K562 (cell line): ENCODE data around the gene ZNF439. TPM values are rescaled to one million over a fixed set of nuclear protein-coding genes. Genes with fewer than 3 reads are reported as not detected.
A peak's percentile ranks its signal among the peaks of the same experiment; 100 is the strongest.

Experiments used
- ATAC-seq: fragments of 200-7000 bp; cut with Tn5 transposase; 3 replicates; pipeline ENCODE4 v1.9.1; 2020; ENCODE audit warnings: moderate library complexity
- BruUV-seq: library from RNA; stranded (reverse); fragments of 400-500 nt; replicated peaks from 2 replicates; lab custom pipeline; 2021; lab: Mats Ljungman, UMichigan
- CTCF ChIA-PET: fragments of 300-600 bp; formaldehyde crosslinking; extraction: SDS; loops from one replicate; lab custom pipeline; 2021; ENCODE audit warnings: low intra/inter-chr PET ratio; lab: Yijun Ruan, JAX
- POLR2A ChIA-PET: fragments of 300-600, 350-650 bp; sonication (Branson Sonifier 250); formaldehyde crosslinking; extraction: SDS; loops from one replicate; lab custom pipeline; 2021; ENCODE audit warnings: antibody characterized with exemption, inconsistent platforms; lab: Yijun Ruan, JAX
- DNase-seq, 4 experiments: peaks; one replicate each; pipeline versions ENCODE4 v3.0.0 to v3.0.0-alpha.2; 2011 to 2018; ENCODE audit warnings: low spot score in 3 of 4, mixed read lengths in 3 of 4; ENCODE audit errors: extremely low read depth in 1 of 4
- FAIRE-seq: peaks from 2 replicates; lab custom pipeline; 2011; peaks lifted over from hg19 to GRCh38; lab: Jason Lieb, UNC
- H2AFZ ChIP-seq: 2 replicates; pipeline ENCODE4 v1.6.0; 2011; ENCODE audit warnings: low read depth, low read length, control low read depth, inconsistent platforms
- H3K27ac ChIP-seq: fragments of 200-600 bp; 3 replicates; pipeline ENCODE4 v1.8.0; 2011; ENCODE audit warnings: low read depth, mild to moderate bottlenecking, control low read depth, inconsistent platforms, low read length, moderate library complexity, mixed read lengths; ENCODE audit errors: extremely low read depth
- H3K27me3 ChIP-seq, 2 experiments: fragments of 300-600 bp in 1 of 2; 2 replicates in 1 of 2; 3 replicates in 1 of 2; pipeline versions ENCODE4 v1.6.0 to v1.8.0; 2011; ENCODE audit warnings: inconsistent platforms in 2 of 2, low read length in 2 of 2, mild to moderate bottlenecking in 1 of 2, mixed read lengths in 1 of 2, moderate library complexity in 1 of 2; ENCODE audit not compliant: control insufficient read depth in 2 of 2, insufficient read depth in 2 of 2
- H3K36me3 ChIP-seq: fragments of 300-600 bp; 3 replicates; pipeline ENCODE4 v1.8.0; 2011; ENCODE audit warnings: mild to moderate bottlenecking, low read length, inconsistent platforms; ENCODE audit not compliant: control insufficient read depth, insufficient read depth
- H3K4me1 ChIP-seq, 2 experiments: fragments of 200-600 bp in 1 of 2; replicated peaks in 1 of 2; 2 replicates in 1 of 2; 3 replicates in 1 of 2; pipeline versions ENCODE4 v1.5.1 to v1.8.0; 2011; ENCODE audit warnings: inconsistent platforms in 2 of 2, low read length in 2 of 2, mild to moderate bottlenecking in 1 of 2, mixed read lengths in 1 of 2, moderate library complexity in 1 of 2; ENCODE audit not compliant: control insufficient read depth in 2 of 2, insufficient read depth in 2 of 2
- H3K4me2 ChIP-seq: 2 replicates; pipeline ENCODE4 v1.6.1; 2011; ENCODE audit warnings: low read length, control low read depth, inconsistent platforms, mixed read lengths; ENCODE audit not compliant: insufficient read depth
- H3K4me3 ChIP-seq: fragments of 200-600 bp; sonication (generic), shearing (Covaris generic); 2 replicates; pipeline ENCODE4 v1.5.1; 2016; ENCODE audit warnings: control low read depth, inconsistent platforms
- H3K79me2 ChIP-seq: fragments of 200-600 bp; 3 replicates; pipeline ENCODE4 v1.8.0; 2011; ENCODE audit warnings: low read length, inconsistent platforms; ENCODE audit not compliant: control insufficient read depth, insufficient read depth
- H3K9ac ChIP-seq, 2 experiments: 2 replicates each; pipeline versions ENCODE4 v1.6.0 to v1.6.1; 2011; ENCODE audit warnings: low read depth in 2 of 2, low read length in 2 of 2, control low read depth in 1 of 2, inconsistent platforms in 1 of 2, mild to moderate bottlenecking in 1 of 2, mixed read lengths in 1 of 2; ENCODE audit not compliant: insufficient read depth in 1 of 2
- H3K9me1 ChIP-seq: one replicate; pipeline ENCODE4 v1.6.0; 2011; ENCODE audit warnings: inconsistent platforms, mild to moderate bottlenecking, low read length, moderate library complexity; ENCODE audit not compliant: control insufficient read depth, insufficient read depth
- H3K9me3 ChIP-seq: replicated peaks from 2 replicates; pipeline ENCODE4 v1.5.1; 2011; ENCODE audit warnings: low read depth, low read length, inconsistent platforms; ENCODE audit not compliant: control insufficient read depth, insufficient read depth
- H4K20me1 ChIP-seq: replicated peaks from 2 replicates; pipeline ENCODE4 v1.6.1; 2011; ENCODE audit warnings: low read length, inconsistent platforms, mixed read lengths; ENCODE audit not compliant: control insufficient read depth, insufficient read depth
- CBX1 ChIP-seq: sonication (generic); IDR thresholded peaks from 2 replicates; pipeline ENCODE4 v1.6.1; 2016; ENCODE audit warnings: antibody characterized with exemption, low read depth, mild to moderate bottlenecking
- CBX3 ChIP-seq, 2 experiments: IDR thresholded peaks; 1 replicate in 1 of 2; 2 replicates in 1 of 2; pipeline ENCODE4 v1.6.1; 2012; ENCODE audit warnings: inconsistent platforms in 2 of 2, low read length in 2 of 2, borderline replicate concordance in 1 of 2, control low read depth in 1 of 2
- CBX5 ChIP-seq: IDR thresholded peaks from 2 replicates; pipeline ENCODE4 v1.6.1; 2014; ENCODE audit warnings: low read depth, borderline replicate concordance
- GTF2A2 ChIP-seq: IDR thresholded peaks from 2 replicates; pipeline ENCODE4 v1.6.1; 2016; ENCODE audit warnings: mild to moderate bottlenecking, missing genetic modification characterization, missing compliant biosample characterization
- MYBL2 ChIP-seq, 2 experiments: fragments of 450-650 bp in 1 of 2; sonication (generic) in 1 of 2; formaldehyde crosslinking in 1 of 2; IDR thresholded peaks; 2 replicates each; pipeline versions ENCODE4 v1.6.1 to v1.8.1; 2017 to 2022; ENCODE audit warnings: borderline replicate concordance in 1 of 2, inconsistent platforms in 1 of 2, low read depth in 1 of 2, mild to moderate bottlenecking in 1 of 2, missing genetic modification reagents in 1 of 2, moderate library complexity in 1 of 2
- NBN ChIP-seq: fragments of 450-650 bp; IDR thresholded peaks from 2 replicates; pipeline ENCODE4 v1.6.1; 2016; ENCODE audit warnings: low read depth, mild to moderate bottlenecking
- NFIC ChIP-seq: fragments of 450-650 bp; IDR thresholded peaks from 2 replicates; pipeline ENCODE4 v1.6.1; 2017; ENCODE audit warnings: mild to moderate bottlenecking, inconsistent platforms
- SOX6 ChIP-seq: fragments of 450-650 bp; IDR thresholded peaks from 2 replicates; pipeline ENCODE4 v1.6.1; 2014; ENCODE audit warnings: mild to moderate bottlenecking
- THRAP3 ChIP-seq: fragments of 450-650 bp; IDR thresholded peaks from 2 replicates; pipeline ENCODE4 v1.6.1; 2016; ENCODE audit warnings: mild to moderate bottlenecking, inconsistent platforms, borderline replicate concordance
- TRIM28 ChIP-seq: fragments of 450-650 bp; IDR thresholded peaks from 2 replicates; pipeline ENCODE4 v1.6.1; 2017
- XRCC3 ChIP-seq: fragments of 450-650 bp; IDR thresholded peaks from 2 replicates; pipeline ENCODE4 v1.6.1; 2017; ENCODE audit warnings: mild to moderate bottlenecking, moderate library complexity
- ZNF75A ChIP-seq: fragments of 450-650 bp; formaldehyde crosslinking; IDR thresholded peaks from 2 replicates; pipeline ENCODE4 v1.4.0; 2020; ENCODE audit warnings: mild to moderate bottlenecking
- WGBS: fragments of 100-300 bp; shearing (Covaris generic); methylation state at CpG from one replicate; pipeline ENCODE4 v1.1.6; 2016; ENCODE audit warnings: low coverage, mixed read lengths; ENCODE audit not compliant: insufficient coverage; ENCODE audit errors: missing lambda C conversion rate; 5-methylcytosine and 5-hydroxymethylcytosine counted together
- in situ Hi-C: fragments of 300-500 bp; cut with MboI; formaldehyde crosslinking; loops from 4 replicates; pipeline ENCODE4 v1.15.0; 2018; ENCODE audit warnings: inconsistent platforms, mixed read lengths
- intact Hi-C: fragments of 100-400 bp; cut with micrococcal nuclease; formaldehyde crosslinking; loops from 2 replicates; pipeline ENCODE4 v1.14.2; 2022
- polyA plus RNA-seq, 8 experiments: library from polyadenylated mRNA; depleted of rRNA in 4 of 8; stranded (reverse) in 5 of 8; unstranded in 3 of 8; fragments of >200 nt; fragmentation: Nextera tagmentation in 2 of 8; fragmentation: Illumina TruSeq in 1 of 8; extraction: Ambion mirVana in 2 of 8; extraction: Trizol in 1 of 8; gene quantifications; 2 replicates each; pipeline versions ENCODE4 v1.2.1 to v1.2.3, GENCODE V29; 2011 to 2014; ENCODE audit warnings: inconsistent platforms in 1 of 8, missing spikeins in 1 of 8
- total RNA-seq, 7 experiments: library from RNA; depleted of rRNA in 6 of 7; stranded (reverse); fragments of >200 nt in 6 of 7; fragmentation: Illumina TruSeq in 2 of 7; extraction: Trizol in 2 of 7; gene quantifications; 2 replicates each; pipeline versions ENCODE4 v1.2.1 to v1.2.3, GENCODE V29; 2011 to 2021; ENCODE audit warnings: low replicate concordance in 1 of 7
- TF ChIP-seq, protein P1 (sequence below): sonication (generic); formaldehyde crosslinking; IDR thresholded peaks from 2 replicates; pipeline ENCODE4 v1.8.0; 2023; ENCODE audit warnings: mild to moderate bottlenecking, missing genetic modification reagents
- TF ChIP-seq, protein P2 (sequence below): sonication (generic); formaldehyde crosslinking; IDR thresholded peaks from 2 replicates; pipeline ENCODE4 v1.8.1; 2023; ENCODE audit warnings: mild to moderate bottlenecking, missing genetic modification reagents
- TF ChIP-seq, protein P3 (sequence below): fragments of 450-650 bp; IDR thresholded peaks from 2 replicates; pipeline ENCODE4 v1.6.1; 2018; ENCODE audit warnings: mild to moderate bottlenecking, low read depth; ENCODE audit not compliant: partially characterized antibody

The ZNF439 gene
- total and polyA plus RNA-seq, 9 of the 15 experiments (the other 6 are each of a cell fraction or from before 2014, with no cell fraction given): 0.04 to 0.18 (median 0.10) TPM; not detected in 3

DNA sequence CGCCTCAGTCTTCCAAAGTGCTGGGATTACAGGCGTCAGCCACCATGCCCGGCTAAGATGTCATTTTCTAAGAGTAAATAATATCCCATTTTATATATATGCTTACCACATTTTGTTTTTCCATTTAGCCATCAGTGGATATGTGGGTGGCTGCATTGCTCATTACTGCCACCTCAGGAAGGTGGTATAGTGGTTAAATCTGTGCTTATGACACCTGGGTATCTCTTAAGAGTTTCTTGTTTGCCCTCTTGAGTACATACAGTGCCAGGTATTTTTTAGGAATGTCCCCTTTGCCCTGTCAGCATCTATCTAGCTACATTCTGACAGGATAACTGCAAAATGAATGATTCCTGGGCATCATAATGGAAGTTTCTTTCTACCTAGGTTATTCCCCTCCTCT, 53.7 kb downstream of the ZNF439 start (continued):
- TF ChIP-seq MYBL2 (IDR thresholded peaks at IDR 0.05; ENCODE audit: low read depth) (no peak), MYBL2 (CRISPR knock-in tag; IDR thresholded peaks at IDR 0.05; ENCODE audit: borderline replicate concordance) (no peak), CBX1 (no peak), GTF2A2 (tag) (no peak), NBN (no peak), THRAP3 (no peak), NFIC (no peak)
- TF ChIP-seq, protein P1, sequence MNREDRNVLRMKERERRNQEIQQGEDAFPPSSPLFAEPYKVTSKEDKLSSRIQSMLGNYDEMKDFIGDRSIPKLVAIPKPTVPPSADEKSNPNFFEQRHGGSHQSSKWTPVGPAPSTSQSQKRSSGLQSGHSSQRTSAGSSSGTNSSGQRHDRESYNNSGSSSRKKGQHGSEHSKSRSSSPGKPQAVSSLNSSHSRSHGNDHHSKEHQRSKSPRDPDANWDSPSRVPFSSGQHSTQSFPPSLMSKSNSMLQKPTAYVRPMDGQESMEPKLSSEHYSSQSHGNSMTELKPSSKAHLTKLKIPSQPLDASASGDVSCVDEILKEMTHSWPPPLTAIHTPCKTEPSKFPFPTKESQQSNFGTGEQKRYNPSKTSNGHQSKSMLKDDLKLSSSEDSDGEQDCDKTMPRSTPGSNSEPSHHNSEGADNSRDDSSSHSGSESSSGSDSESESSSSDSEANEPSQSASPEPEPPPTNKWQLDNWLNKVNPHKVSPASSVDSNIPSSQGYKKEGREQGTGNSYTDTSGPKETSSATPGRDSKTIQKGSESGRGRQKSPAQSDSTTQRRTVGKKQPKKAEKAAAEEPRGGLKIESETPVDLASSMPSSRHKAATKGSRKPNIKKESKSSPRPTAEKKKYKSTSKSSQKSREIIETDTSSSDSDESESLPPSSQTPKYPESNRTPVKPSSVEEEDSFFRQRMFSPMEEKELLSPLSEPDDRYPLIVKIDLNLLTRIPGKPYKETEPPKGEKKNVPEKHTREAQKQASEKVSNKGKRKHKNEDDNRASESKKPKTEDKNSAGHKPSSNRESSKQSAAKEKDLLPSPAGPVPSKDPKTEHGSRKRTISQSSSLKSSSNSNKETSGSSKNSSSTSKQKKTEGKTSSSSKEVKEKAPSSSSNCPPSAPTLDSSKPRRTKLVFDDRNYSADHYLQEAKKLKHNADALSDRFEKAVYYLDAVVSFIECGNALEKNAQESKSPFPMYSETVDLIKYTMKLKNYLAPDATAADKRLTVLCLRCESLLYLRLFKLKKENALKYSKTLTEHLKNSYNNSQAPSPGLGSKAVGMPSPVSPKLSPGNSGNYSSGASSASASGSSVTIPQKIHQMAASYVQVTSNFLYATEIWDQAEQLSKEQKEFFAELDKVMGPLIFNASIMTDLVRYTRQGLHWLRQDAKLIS (CRISPR knock-in tag): no peak

DNA sequence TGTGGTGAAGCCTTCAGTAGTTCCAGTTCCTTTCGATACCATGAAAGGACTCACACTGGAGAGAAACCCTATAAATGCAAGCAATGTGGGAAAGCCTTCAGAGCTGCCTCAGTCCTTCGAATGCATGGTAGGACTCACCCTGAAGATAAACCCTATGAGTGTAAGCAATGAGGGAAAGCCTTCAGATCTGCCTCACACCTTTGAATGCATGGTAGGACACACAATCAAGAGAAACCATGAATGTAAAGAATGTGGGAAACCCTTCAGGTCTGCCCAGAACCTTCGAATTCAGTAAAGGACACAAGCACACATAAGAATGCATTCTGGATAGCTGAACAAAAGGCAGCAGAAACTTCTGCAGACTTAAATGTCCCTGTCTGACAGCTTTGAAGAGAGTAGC, 57.4 kb downstream of the ZNF439 start:
- ATAC-seq (no peak), FAIRE-seq (no peak), DNase-seq (no peak)
- Histone ChIP-seq H3K27ac (no peak overlapping the region), H3K9me1 (no peaks in the 10 kb centered on the region), H3K9me3 (peaks cover 18% of the 10 kb centered on the region), H2AFZ (no peak overlapping the region), H3K36me3 (peaks cover 7% of the 10 kb centered on the region; the same call in 2 of the 3 replicates), H3K4me1 (no peaks in the 10 kb centered on the region), H3K27me3 (no peaks in the 10 kb centered on the region), H3K79me2 (no peaks in the 10 kb centered on the region), H3K4me3 (no peak overlapping the region), H4K20me1 (no peaks in the 10 kb centered on the region), H3K4me2 (no peak overlapping the region), H3K9ac (no peak overlapping the region)
- CTCF ChIA-PET: no interaction called here
- intact Hi-C loops (no loop called here), in situ Hi-C loops (no loop called here)
- BruUV-seq: no TSS peak
- POLR2A ChIA-PET: no interaction called here
- WGBS: 16% methylated on average over 3 of the region's 3 CpGs
- TF ChIP-seq, protein P2, sequence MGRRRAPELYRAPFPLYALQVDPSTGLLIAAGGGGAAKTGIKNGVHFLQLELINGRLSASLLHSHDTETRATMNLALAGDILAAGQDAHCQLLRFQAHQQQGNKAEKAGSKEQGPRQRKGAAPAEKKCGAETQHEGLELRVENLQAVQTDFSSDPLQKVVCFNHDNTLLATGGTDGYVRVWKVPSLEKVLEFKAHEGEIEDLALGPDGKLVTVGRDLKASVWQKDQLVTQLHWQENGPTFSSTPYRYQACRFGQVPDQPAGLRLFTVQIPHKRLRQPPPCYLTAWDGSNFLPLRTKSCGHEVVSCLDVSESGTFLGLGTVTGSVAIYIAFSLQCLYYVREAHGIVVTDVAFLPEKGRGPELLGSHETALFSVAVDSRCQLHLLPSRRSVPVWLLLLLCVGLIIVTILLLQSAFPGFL (CRISPR knock-in tag): no peak
- TF ChIP-seq ZNF75A (CRISPR knock-in tag): peak; percentile 96
- peak; percentile 61; the same call in 1 of the 2 replicates for TF ChIP-seq TRIM28
- TF ChIP-seq CBX5: peak; percentile 13; the same call in 1 of the 2 replicates
- TF ChIP-seq, protein P3, sequence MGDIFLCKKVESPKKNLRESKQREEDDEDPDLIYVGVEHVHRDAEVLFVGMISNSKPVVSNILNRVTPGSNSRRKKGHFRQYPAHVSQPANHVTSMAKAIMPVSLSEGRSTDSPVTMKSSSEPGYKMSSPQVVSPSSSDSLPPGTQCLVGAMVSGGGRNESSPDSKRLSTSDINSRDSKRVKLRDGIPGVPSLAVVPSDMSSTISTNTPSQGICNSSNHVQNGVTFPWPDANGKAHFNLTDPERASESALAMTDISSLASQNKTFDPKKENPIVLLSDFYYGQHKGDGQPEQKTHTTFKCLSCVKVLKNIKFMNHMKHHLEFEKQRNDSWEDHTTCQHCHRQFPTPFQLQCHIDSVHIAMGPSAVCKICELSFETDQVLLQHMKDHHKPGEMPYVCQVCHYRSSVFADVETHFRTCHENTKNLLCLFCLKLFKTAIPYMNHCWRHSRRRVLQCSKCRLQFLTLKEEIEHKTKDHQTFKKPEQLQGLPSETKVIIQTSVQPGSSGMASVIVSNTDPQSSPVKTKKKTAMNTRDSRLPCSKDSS: peak; percentile 34
- TF ChIP-seq SOX6: 0 out of 2 replicates have a peak, but pooled peaks have one; percentile 14
- TF ChIP-seq CBX3 (IDR thresholded peaks at IDR 0.05; ENCODE audit: borderline replicate concordance in 1 of 2, low read length in 2 of 2): 0 out of 3 replicates have a peak, but pooled peaks of 1 of the 2 experiments have one; percentile 20
- TF ChIP-seq XRCC3: peak; percentile 78; the same call in 1 of the 2 replicates
